GM21367 (cell line): Measurements from ENCODE around the gene WWC1.
"Not testable (repeated sequence)": the region's sequence is repeated elsewhere in the genome, so short reads cannot be mapped to it uniquely, and the experiment has no call there.

ENCODE experiments used
- ATAC-seq: cut with Tn5 transposase; IDR thresholded peaks from one replicate; pipeline ENCODE4 v1.9.1; 2021; ENCODE audit not compliant: unreplicated experiment

WWC1 gene

GRCh38 chr5:168434746-168435321 is 143.4 kb downstream of the WWC1 start:
- no peak for ATAC-seq

DNA sequence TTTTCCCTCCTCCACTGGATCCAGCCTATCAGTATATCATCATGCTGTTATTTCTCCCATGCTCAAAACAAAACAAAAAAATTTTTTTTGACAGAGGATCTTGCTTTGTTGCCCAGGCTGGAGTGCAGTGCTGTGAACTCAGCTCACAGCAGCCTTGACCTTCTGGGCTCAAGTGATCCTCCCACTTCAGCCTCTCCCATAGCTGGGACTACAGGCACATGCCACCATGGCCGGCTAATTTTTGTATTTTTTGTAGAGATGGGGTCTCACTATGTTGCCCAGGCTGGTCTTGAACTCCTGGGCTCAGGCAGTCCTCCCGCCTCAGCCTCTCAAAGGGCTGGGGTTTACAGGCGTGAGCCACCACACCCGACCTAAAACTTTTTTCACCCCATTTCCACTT is 143.9 kb downstream of the WWC1 start:
- not testable (repeated sequence) for ATAC-seq

- ATAC-seq: no peak
Measured at GRCh38 chr5:168438349-168438748, 146.9 kb downstream of the WWC1 start.

DNA sequence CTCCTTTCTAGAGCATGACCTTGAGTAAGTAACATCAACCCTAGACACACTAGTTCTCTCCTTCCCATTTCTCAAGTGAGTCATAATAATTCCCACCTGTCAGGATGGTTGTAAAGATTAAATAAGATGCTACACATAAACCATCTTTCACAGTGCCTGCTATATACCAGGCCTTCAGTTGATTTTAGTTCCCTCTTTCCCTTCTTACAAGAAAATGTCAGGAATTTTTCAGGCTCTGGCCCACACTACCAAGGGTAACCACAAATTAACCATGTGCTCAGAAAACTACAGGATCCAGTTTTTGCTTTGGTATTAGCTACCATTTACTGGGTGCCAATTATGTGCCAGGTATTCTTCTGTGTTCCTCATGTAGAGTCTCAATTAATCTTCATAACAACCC is 152.1 kb downstream of the WWC1 start:
- no peak for ATAC-seq

- ATAC-seq: no peak
Measured at GRCh38 chr5:168443950-168444700, 152.7 kb downstream of the WWC1 start.

DNA sequence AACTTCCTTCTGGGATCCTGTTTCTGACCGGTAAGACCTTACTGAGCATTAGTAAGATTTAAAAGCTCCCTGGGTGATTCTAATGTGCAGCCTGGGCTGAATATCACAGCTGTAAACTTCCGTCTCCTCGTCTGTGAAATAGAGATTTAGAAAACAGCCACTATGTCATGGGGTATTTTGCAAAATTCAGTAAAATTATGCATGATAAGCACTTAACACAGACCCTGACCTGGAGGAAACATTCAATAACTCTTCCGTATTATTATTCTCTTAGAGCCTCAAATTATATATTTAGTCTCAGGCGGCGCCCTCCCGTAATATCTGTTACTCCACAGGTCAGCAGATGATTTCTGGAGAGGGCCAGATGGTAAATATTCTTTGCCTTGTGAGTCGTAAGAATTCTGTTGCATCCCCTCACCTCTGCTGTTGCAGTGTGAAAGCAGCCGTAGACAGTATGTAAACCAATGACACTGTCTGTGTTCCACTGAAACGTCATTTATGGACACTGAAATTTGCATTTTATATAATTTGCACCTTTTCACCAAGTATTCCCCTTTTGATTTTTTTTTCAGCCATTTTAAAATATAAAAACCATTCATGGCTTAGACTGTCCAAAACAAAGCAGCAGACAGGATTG is 155.7 kb downstream of the WWC1 start:
- ATAC-seq: no peak

- no peak for ATAC-seq
Measured at GRCh38 chr5:168447808-168448207, 156.4 kb downstream of the WWC1 start.

DNA sequence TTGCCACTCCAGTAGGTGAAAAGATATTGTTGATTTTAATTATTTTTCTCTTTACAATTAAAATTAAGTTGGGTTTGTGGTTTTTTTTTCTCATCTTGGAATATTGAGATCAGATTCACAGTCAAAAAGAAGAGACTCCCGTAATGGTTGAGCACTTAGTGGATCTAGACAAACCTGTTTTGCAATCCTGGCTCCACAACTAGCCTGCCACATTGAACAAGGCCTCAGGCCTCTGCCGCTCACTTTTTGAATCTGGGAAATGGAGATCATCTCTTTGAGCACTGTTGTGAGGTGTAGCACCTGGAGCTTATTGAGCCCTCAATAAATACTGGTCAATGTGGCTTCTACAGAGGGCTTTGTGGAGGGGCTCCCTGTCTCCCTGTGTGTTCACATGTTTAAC is 157.7 kb downstream of the WWC1 start:
- no peak for ATAC-seq

- ATAC-seq: no peak
Measured at GRCh38 chr5:168451565-168451964, 160.1 kb downstream of the WWC1 start.

DNA sequence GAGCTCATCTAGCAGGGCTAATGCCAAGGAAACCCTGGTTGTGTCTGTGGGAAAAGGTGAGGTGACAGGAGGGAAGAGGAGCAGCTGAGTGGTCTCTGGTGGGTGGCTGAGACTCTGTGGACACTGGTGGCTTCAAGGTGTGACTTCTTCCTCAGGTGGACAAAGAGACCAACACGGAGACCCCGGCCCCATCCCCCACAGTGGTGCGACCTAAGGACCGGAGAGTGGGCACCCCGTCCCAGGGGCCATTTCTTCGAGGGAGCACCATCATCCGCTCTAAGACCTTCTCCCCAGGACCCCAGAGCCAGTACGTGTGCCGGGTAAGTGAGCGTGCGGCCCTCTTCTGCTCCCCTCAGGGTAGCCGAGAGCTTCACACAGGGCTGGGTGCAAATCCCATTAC is 163.8 kb downstream of the WWC1 start:
- no peak for ATAC-seq

GRCh38 chr5:168457542-168457941 is 166.1 kb downstream of the WWC1 start:
- ATAC-seq: no peak

DNA sequence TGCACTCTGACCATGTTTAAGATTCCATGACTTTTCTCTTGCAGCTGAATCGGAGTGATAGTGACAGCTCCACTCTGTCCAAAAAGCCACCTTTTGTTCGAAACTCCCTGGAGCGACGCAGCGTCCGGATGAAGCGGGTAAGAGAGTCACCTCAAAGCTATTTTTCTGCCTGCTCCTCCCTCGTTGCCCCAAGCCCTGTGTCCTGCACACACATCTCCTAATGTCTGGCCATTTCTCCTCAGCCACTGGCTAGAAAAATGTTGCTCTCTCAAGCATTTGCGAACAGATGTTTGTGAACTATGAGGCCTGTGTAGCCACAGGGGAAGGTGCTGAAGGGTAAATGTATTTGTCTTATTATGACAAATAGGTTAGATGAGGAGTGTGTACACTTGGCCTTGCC is 169.2 kb downstream of the WWC1 start:
- ATAC-seq: no peak

DNA sequence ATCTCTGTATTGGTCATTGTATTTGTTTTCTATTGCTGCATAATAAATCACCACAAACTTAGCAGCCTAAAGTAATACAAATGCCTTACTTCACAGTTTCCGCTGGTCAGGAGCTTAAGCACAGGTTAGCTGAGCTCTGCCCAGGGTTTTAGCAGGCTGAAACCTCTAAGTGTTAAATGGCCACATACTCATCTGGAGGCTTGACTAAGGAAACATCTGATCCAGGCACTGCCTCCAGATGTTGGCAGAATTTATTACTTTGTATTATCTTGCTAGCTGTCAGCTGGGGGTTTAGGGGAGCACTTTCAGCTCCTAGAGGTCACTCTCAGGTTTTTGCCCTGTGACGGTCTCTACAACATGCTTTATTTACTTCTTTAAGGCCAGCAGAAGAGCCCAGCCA is 171.6 kb downstream of the WWC1 start:
- no peak for ATAC-seq

- ATAC-seq: peak; percentile 66
Measured at GRCh38 chr5:168464214-168464613, 172.8 kb downstream of the WWC1 start.

DNA sequence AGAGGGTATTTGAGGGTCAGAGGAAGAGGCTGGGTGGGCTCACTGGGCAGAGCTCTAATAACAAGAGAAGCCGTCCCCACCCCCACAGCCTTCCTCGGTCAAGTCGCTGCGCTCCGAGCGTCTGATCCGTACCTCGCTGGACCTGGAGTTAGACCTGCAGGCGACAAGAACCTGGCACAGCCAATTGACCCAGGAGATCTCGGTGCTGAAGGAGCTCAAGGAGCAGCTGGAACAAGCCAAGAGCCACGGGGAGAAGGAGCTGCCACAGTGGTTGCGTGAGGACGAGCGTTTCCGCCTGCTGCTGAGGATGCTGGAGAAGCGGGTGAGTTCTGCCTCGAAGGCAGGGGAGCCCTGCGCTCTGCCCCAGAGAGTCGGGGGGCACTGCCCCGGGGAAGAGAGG is 173.2 kb downstream of the WWC1 start:
- ATAC-seq: no peak

DNA sequence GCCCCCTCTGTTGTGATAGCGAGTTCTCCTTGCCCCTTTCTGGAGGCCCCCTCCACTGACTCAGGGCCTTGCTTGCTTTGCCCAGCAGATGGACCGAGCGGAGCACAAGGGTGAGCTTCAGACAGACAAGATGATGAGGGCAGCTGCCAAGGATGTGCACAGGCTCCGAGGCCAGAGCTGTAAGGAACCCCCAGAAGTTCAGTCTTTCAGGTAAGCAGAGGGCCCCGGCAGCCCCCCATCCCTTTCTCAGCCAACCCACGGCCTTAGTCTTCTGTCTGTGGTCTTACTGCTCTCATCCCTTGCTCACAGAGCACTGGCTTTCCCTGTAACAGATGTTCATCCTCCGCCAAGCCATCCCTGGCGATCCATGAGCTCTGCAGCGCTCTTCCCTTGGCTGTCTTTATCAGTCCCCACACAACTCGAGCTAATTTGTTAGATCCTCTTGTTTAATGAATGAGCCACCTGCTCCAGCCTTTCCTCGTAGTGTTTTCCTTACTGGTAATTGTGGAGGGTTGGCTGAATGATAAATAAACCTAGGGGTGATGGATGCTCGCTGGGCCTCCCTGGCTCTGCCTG is 176.4 kb downstream of the WWC1 start:
- ATAC-seq: no peak

DNA sequence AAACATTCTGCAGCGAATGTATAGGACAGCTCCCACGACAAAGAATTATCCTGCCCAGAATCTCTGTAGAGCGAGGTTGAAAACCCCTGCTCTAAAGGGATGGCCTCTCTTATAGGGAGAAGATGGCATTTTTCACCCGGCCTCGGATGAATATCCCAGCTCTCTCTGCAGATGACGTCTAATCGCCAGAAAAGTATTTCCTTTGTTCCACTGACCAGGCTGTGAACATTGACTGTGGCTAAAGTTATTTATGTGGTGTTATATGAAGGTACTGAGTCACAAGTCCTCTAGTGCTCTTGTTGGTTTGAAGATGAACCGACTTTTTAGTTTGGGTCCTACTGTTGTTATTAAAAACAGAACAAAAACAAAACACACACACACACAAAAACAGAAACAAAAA is 177.4 kb downstream of the WWC1 start:
- no peak for ATAC-seq

GRCh38 chr5:168469816-168470215 is 178.4 kb downstream of the WWC1 start:
- no peak for ATAC-seq

DNA sequence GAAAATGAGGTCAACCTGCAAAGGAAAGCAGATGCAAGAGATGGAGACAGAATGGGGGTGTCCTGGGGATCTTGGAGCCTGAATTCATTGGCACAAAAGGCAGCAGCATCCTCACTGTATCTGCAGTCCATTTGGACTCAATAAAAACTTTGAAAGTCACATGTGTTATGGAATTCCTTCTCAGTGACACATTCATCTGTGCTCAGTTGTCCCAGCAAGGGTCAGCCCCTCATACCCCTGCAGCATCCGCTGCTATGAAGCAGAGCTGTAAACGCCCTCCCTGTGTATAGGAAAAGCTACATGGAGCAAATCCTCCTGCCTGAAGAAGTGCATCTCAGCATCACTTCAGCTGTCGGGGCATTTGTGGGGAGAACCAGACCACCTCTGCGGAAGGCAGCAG is 180.3 kb downstream of the WWC1 start:
- no peak for ATAC-seq

DNA sequence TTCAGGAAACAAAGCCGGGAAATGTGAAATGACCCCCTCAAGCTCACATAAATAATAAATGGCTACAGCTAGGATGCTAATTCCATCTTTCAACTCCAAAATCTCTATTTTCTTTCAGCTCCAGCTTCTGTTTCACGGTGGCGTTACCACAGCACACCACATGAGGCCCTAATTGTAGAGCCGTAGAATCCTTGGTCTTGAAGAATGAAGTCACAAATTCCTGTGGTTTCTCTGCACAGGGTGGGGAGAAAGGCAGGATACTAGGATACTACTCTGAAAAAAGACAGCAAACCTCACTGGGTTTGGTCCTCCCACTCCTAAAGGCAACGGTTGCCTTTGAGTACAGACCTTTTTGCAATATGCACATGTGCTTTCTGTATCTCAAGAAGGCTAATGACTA is 180.9 kb downstream of the WWC1 start:
- ATAC-seq: no peak

DNA sequence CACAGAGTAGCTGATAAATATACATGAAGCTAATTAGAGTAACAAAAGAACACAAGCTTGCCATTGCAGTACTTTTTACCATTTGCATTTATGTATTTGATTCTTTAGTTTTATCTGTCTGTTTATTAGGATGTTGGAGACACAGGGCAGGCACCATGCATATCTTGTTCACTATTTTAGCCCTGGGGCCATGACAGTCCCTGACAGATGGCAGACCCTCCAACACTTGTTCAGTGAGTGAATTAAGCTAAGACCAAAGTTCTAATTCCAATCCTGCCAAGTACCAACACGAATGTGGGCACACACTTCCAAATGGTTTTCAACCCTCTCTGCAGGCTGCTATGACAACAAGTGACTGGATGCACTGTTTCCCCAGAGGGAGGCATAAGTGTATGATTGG is 182.9 kb downstream of the WWC1 start:
- ATAC-seq: no peak

DNA sequence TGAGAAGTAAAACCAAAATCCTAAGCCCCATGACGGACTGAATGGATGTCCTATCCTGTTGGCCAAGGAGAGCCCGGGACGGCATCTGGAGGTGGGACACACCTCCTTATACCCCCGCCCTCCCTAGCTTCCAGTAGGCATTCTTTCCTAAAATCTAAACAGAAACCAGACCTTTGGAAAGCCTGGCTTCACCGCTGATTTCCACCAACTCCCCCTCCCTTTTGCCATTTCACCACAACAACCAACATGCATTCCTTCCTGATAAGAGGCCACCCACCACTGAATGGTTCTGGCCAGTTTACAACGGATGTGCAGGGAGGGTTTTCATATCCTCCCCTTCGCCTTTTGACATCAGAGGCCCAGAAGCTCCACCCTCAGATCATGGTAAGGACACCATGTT is 185.6 kb downstream of the WWC1 start:
- no peak for ATAC-seq
